Esophagus squamous epithelium (tissue), 4 donors: ENCODE data around the gene STX18.
"Not testable (repeated sequence)": the region's sequence is repeated elsewhere in the genome, so short reads cannot be mapped to it uniquely, and the experiment has no call there.

ENCODE experiments used
- CTCF ChIP-seq, 6 experiments: fragments of 450-650 bp in 4 of 6; fragments of 200-600 bp in 2 of 6; sonication (generic) in 2 of 6; IDR thresholded peaks; one replicate each; pipeline ENCODE4 v1.5.1; 2016 to 2019; ENCODE audit warnings: antibody characterized with exemption in 6 of 6, mild to moderate bottlenecking in 4 of 6, moderate library complexity in 4 of 6
- POLR2A ChIP-seq, 4 donors: fragments of 450-650 bp; IDR thresholded peaks; one replicate each; pipeline ENCODE4 v1.6.1; 2017; ENCODE audit warnings: antibody characterized with exemption in 4 of 4, mild to moderate bottlenecking in 4 of 4, moderate library complexity in 3 of 4

- not testable (repeated sequence) for TF ChIP-seq CTCF, POLR2A (IDR thresholded peaks at IDR 0.05)
These were observed 31.2 kb downstream of the STX18 start for GRCh38 chr4:4510641-4511040.
